T-helper 22 cell (primary cell): ENCODE measurements around the gene DMRT2.

ENCODE experiments used
- DNase-seq: peaks from one replicate; pipeline ENCODE4 v3.0.0-alpha.2; 2020; ENCODE audit warnings: low read depth

The DMRT2 gene

DNA sequence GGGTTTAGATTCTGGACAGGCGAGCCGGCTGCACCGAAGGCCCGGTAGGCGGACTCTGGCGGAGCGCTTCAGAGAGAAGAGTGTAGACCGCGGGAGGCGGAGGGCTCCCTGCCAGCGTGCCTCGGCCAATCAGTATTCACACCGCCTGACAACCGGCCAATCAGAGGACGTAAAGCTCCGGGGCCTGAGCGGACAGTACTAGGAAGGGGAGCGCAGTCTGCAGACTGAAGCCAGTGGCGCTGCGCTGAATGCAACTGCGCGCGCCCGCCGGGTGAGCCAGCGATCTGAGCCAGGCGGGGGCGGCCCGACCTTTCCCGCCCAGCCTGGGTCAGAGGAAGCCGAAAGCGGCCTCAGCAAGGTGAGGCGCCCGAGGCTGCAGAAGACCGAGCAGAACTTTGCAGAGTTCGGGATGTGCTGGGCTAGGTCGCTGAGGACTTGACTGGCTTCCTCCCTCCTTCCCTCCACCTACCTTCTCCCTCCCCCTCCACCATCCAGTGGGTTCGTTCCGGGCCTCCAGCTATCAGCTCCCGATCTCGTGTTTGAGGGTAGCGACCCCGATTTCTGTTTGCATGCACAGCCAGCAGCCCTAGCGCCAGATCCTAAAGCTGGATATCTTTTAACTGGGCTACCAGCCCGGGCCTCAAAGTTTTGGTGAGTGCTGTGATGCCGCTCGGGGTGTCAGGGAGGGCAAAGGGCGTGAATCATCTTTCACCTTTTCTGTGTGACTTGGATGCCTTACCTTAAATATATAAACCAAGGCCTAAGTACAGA lies at the start of gene DMRT2:
Gene DMRT2, plus strand, starts transcription at position 233 of the 771 bp plus-strand sequence. CDS start 1,257 bp downstream, outside the sequence.
- no peak for DNase-seq

DNA sequence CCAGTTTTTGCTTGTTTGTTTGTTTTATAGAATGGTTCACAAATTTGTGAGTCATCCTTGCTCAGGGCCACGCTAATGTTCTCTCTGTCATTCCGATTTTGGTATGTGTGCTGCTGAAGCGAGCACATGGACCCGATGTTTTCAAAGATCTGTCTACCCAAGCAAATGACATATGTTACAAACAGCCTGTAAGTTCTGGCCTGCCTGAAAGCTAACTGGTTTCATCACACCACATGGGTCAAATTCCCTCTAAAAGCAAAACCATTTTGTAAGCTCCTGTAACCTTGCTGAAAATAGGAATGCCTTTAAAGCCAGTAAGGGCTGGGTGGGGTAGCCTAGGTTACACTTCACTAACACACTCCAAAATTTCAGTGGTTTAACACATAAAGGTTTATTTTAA lies 48.3 kb upstream of the DMRT2 start:
- no peak for DNase-seq

- DNase-seq, result no peak
Measured at GRCh38 chr9:1002678-1003077, 47.5 kb upstream of the DMRT2 start.

GRCh38 chr9:1005043-1005667 lies 45.0 kb upstream of the DMRT2 start:
- no peak for DNase-seq

DNA sequence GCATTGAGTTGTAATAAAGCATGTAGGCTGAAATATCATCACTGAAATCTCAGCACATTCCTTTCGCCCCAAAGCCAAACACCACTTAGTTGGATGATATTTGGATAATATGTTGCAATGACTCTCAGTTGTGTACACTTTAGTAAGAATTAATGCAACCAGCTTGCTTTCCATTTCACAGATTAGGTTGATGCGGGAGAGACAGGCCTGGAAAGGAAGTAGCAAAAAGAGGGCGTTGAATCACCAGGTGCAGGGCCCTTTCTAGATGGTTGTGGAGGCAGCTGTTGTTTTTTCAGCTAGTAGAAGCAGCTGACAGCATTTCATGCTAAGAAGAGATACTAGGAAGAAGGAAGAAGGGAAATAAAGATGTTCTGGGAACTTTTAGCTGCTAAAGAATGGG lies 42.8 kb upstream of the DMRT2 start:
- no peak for DNase-seq

DNA sequence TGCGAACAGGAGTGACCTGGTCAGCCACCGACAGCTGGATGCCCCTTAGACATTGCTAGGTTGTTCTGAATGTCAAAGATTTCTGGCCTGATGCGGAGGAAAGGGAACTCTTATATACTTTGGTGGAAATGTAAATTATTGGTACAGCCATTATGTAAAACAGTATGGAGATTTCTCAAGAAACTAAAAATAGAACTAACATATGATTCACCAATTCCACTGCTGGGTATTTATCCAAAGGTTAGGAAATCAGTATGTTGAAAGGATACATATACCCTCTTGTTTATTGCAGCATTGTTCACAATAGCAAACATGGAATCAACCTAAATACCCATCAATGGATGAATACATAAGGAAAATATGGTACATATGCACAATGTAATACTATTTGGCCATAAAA lies 41.9 kb upstream of the DMRT2 start:
- no peak for DNase-seq

- DNase-seq, result peak; percentile 21
Measured at GRCh38 chr9:1009101-1009707, 41.0 kb upstream of the DMRT2 start.

DNA sequence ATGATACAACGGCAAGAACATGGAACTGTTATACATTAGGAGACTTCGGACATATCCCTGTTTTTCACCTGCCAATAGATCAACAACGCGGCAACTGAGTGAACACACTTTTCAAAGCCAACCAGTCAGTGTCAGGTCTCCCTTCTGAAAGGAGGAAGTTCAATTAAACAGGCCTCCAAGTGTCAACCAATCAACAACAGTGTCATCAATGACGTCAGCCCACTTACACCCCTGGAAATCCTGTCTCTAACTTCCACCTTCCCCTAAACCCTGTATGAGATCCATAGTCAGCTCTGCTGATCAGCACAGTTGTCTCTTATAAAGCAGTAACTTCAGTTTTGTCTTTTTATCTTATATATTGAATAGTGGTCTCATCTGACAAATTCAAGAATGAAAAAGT lies 37.1 kb upstream of the DMRT2 start:
- DNase-seq, result no peak

GRCh38 chr9:1014225-1014624 lies 35.9 kb upstream of the DMRT2 start:
- no peak for DNase-seq

GRCh38 chr9:1014640-1015039 lies 35.5 kb upstream of the DMRT2 start:
- no peak for DNase-seq

GRCh38 chr9:1018121-1018520 lies 32.0 kb upstream of the DMRT2 start:
- no peak for DNase-seq

- no peak for DNase-seq
Measured at GRCh38 chr9:1024112-1024511, 26.0 kb upstream of the DMRT2 start.

GRCh38 chr9:1025131-1025530 lies 25.0 kb upstream of the DMRT2 start:
- DNase-seq, result no peak

DNA sequence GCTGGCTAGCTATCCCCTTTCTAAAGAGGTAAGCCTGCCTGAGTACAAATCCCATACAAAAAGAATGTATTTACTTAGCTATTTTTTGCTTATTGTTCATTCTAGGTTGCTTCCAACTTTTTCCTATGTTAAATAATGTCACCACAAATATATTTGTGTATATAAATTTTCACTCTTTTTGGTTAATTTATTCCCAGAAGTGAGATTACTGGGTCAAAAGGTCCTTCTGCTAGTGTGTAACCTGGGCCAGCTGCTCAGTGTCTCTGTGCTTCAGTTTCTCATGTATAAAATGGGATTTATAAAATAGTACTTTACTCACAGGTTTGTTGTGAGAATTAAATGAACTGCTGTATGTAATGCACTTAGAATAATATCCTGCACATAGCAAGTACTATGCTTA lies 23.9 kb upstream of the DMRT2 start:
- no peak for DNase-seq

DNA sequence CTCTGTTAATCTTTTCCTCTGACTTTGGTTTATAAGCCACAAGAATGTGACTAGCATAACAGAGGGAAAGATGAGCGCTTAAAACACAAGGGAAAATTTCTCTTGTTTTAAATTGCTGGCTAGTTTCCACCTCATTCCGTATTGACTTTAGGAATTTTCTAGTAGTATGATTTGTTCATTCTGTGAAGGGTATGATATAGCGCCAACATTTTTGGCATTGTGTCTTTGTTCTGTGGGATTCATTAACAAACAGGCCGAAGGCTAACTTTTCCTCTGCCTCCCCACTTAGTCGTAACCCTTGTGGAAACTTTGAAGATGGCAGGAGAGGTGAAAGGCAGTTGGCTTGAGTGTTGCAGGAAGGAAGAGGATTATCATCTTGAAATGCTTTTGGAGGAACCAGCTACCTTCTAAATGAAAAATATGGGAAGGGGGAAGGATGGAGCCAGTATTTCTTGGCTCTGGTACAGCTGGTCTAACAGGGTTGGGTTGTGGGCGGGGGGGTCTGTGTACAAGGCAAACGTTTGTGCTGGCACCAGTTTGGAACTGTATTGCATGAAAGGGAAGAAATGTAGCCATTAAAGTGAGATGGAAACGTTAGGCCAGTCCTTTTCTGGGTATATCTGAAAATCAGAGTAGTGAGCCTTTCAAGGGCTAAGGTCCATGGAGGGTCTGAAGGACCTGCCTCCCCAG lies 21.5 kb upstream of the DMRT2 start:
- no peak for DNase-seq

- no peak for DNase-seq
Measured at GRCh38 chr9:1031951-1032601, 18.1 kb upstream of the DMRT2 start.

DNA sequence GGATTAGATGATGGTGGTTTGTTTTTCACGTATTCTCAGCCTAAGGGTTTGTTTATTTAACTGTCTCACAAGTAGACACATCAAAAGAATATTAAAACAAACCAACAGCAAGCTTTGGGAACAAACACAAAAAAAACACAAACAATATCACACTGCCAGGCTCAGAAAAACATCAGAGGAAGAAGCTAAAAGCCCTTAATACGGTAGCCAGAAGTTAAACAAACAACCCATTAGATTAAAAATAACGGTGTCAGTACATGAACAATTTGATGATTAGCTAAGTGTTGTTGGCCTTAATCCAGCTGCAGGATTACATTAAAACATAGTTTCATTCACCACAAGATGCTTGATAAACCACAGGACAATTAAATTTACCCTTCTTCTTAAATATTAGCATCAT lies 15.9 kb upstream of the DMRT2 start:
- no peak for DNase-seq

- DNase-seq, result no peak
Measured at GRCh38 chr9:1039589-1039988, 10.6 kb upstream of the DMRT2 start.

GRCh38 chr9:1042466-1042865 lies 7.7 kb upstream of the DMRT2 start:
- no peak for DNase-seq

DNA sequence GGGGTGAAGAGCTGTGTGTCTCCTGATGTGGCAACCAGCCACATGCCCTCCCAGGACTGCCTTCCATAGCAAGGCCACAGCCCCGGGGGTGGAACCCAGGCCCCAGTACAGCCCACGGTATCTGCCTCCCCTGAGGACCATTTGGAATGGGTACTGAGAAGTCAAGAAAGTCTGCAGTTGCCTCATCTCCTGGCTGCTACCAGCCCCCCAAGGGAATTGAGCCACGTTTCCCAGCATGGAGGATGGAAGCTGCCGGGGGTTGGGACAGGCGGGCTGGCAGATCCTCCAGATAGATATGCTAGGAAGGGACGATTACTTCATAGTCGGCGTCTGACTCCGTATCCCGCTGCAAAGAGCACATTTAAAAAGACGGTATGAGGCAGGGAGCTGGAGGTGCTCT lies 5.5 kb upstream of the DMRT2 start:
- DNase-seq, result no peak

DNA sequence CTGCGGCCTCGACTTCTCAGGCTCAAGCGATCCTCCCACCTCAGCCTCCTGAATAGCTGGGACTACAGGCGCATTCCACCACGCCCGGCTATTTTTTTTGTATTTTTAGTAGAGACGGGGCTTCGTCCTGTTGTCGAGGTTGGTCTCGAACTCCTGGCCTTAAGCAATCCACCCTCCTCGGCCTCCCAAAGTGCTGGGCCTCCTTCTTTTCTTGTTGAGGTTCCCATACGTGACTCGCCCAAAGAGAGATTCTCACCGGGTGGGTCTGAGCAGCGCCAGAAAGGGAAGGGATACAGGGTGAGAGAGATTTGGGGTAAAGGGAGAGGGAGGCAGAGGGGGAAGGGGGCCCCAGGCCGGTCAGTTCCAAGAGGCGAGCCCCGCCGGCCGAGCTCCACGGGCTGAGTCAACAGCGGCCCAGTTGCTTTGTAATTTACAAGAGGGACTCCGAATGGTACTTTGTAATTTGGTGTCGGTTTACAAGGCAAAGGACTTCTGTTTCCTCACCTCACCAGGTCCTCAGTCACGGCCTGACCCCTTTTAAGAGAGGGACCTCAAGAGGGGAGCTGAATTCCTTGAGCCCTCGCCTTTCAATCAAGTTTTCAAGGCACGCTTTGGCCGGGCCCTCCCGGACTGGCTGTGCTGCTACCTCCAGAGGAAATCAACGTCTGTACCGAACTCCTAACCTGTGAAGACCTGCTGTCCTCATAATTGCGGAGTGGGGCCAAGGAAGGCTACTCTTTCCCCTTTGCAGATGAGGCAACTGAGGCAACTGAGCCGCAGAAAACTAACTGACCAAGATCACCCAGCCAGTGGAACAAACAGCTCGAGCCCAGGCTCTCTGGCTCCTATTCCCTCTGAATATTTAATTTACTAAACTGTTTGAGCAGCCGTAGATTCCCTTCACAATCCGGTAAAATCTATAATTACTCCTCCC lies 3.3 kb upstream of the DMRT2 start:
- no peak for DNase-seq
